Thymus (tissue), 11 donors: ENCODE data around the gene SFXN5. TPM values are rescaled to one million over a fixed set of nuclear protein-coding genes. Genes with fewer than 3 reads are reported as not detected.
A peak's percentile ranks its signal among the peaks of the same experiment; 100 is the strongest.

Experiments used
- DNase-seq, 9 donors: peaks; one replicate each; pipeline ENCODE4 v3.0.0-alpha.2; 2013; ENCODE audit warnings: low spot score in 9 of 9, low read depth in 6 of 9, missing footprints in 1 of 9
- H3K27ac ChIP-seq, 2 donors: one replicate each; pipeline ENCODE4 v1.5.1; 2013; ENCODE audit warnings: control low read depth in 1 of 2, low read depth in 1 of 2, low read length in 1 of 2, mild to moderate bottlenecking in 1 of 2, moderate library complexity in 1 of 2
- H3K27me3 ChIP-seq, 2 donors: one replicate each; pipeline ENCODE4 v1.5.1; 2013; ENCODE audit warnings: low read length in 1 of 2; ENCODE audit not compliant: control insufficient read depth in 2 of 2, insufficient read depth in 1 of 2
- H3K36me3 ChIP-seq, 2 donors: one replicate each; pipeline ENCODE4 v1.5.1; 2013; ENCODE audit warnings: low read length in 1 of 2, mild to moderate bottlenecking in 1 of 2, moderate library complexity in 1 of 2; ENCODE audit not compliant: control insufficient read depth in 2 of 2, insufficient read depth in 2 of 2
- H3K4me1 ChIP-seq, 2 donors: one replicate each; pipeline ENCODE4 v1.5.1; 2013; ENCODE audit warnings: low read length in 2 of 2; ENCODE audit not compliant: control insufficient read depth in 2 of 2, insufficient read depth in 2 of 2
- H3K4me3 ChIP-seq, 2 donors: one replicate each; pipeline ENCODE4 v1.5.1; 2013; ENCODE audit warnings: low read length in 2 of 2, control low read depth in 1 of 2, mild to moderate bottlenecking in 1 of 2
- H3K9me3 ChIP-seq, 2 donors: one replicate each; pipeline ENCODE4 v1.5.1; 2013; ENCODE audit warnings: low read length in 1 of 2, mild to moderate bottlenecking in 1 of 2; ENCODE audit not compliant: control insufficient read depth in 2 of 2, insufficient read depth in 1 of 2
- WGBS: extraction: QIAGEN DNeasy Blood & Tissue Kit; methylation state at CpG from one replicate; pipeline ENCODE4 v1.1.7; 2013; 5-methylcytosine and 5-hydroxymethylcytosine counted together
- polyA plus RNA-seq: library from polyadenylated mRNA; stranded (reverse); fragments of 200-250 nt; gene quantifications from one replicate; pipeline ENCODE4 v1.2.3, GENCODE V29; 2013
- total RNA-seq: library from RNA; stranded (reverse); fragments of 120-200 nt; gene quantifications from one replicate; pipeline ENCODE4 v1.2.4, GENCODE V29; 2013
- donor health status: healthy.

SFXN5 gene
- total and polyA plus RNA-seq, 2 donors, result 6.2 to 11.0 TPM

GRCh38 chr2:72954376-72955227 is 116.9 kb downstream of the SFXN5 start:
- H3K27ac ChIP-seq, result peak overlapping the region in 1 of 2 donors; percentile 15
- WGBS, result 71% methylated on average over 12 of the region's 12 CpGs
- peak in 2 of 9 donors; percentile 3 to 18 for DNase-seq

DNA sequence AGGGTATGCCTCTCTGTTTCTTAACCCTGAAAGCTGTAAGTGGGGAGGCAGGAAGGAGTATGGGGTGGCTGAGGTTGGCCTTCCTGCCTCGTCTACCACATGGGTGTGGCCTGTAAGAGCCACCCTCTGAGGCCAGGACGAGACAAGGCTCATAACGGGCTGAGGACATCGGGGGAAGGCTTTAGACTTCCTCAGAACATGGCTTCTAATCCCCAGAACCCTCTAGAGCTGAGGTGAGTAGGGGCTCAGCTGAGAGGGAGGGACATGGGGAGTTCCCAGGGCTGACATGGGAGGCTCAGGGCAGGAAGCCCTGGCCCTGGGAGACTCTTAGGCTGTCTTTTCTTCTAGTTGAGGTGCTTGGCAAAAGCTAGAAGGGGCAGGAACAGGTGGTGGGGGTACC is 117.5 kb downstream of the SFXN5 start:
- H3K27me3 ChIP-seq, result no peaks in the 10 kb centered on the region
- DNase-seq, result peak in 8 of 9 donors; percentile 9 to 71 (median 22)
- H3K27ac ChIP-seq, result peak overlapping the region in 1 of 2 donors; percentile 15
- H3K4me3 ChIP-seq, result peak overlapping the region in 1 of 2 donors; percentile 33
- H3K9me3 ChIP-seq, result no peaks in the 10 kb centered on the region
- peaks cover 0 to 39% of the 10 kb centered on the region in 2 donors for H3K4me1 ChIP-seq
- 43% methylated on average over 4 of the region's 4 CpGs for WGBS
- H3K36me3 ChIP-seq, result no peaks in the 10 kb centered on the region

More at GRCh38 chr2:72954376-72955227, 116.9 kb downstream of the SFXN5 start:
- Histone ChIP-seq H3K4me3 (peak overlapping the region in 1 of 2 donors; percentile 33), H3K27me3 (no peaks in the 10 kb centered on the region), H3K4me1 (peaks cover 0 to 39% of the 10 kb centered on the region in 2 donors), H3K36me3 (no peaks in the 10 kb centered on the region), H3K9me3 (no peaks in the 10 kb centered on the region)

DNA sequence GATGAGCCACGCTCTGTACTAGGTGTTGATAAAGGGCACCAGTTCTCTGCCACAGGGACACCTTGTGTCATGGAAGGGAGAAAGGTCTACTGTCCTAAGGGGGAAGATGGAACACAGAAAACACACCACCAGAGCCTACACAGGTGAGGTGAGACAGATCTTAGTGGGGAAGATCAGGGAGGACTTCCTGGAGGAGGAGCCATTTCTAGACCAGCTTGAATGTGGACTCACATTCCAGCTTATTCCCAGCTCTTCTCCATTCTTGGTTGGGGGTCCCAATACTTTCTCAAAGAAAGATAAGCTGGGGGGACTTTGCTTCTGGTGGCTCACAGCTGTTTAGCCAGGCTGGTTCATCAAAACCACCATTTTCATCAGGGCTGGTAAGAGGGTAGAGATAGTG is 118.0 kb downstream of the SFXN5 start:
- peak overlapping the region in 1 of 2 donors; percentile 15 for H3K27ac ChIP-seq
- no peaks in the 10 kb centered on the region for H3K36me3 ChIP-seq
- no peak overlapping the region for H3K4me3 ChIP-seq
- H3K9me3 ChIP-seq, result no peaks in the 10 kb centered on the region
- DNase-seq, result no peak
- H3K27me3 ChIP-seq, result no peaks in the 10 kb centered on the region
- WGBS, result 100% methylated on average over 1 of the region's 1 CpG
- H3K4me1 ChIP-seq, result peaks cover 0 to 39% of the 10 kb centered on the region in 2 donors

DNA sequence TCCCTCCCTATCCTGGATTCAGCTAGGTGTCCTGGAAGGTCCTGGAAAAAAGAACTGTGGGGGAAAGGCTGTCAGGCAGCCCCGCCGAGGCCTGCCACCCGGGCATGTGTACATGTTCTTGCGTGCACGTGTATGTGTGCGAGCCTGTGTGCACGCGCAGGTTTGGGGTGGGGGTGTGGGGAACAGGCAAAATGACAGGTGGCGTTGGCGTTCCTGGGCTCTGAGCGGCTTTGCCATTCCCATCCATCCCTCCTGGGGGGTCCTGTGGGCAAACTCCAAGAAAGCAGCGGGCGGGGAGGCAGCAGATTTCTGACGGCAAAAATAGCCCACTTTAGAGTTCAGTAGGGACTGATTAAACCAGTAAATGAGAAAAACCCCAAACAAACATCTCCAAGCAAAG is 118.6 kb downstream of the SFXN5 start:
- no peak overlapping the region for H3K27ac ChIP-seq
- no peaks in the 10 kb centered on the region for H3K36me3 ChIP-seq
- no peak overlapping the region for H3K4me3 ChIP-seq
- peaks cover 0 to 38% of the 10 kb centered on the region in 2 donors for H3K4me1 ChIP-seq
- no peaks in the 10 kb centered on the region for H3K27me3 ChIP-seq
- 97% methylated on average over 14 of the region's 14 CpGs for WGBS
- DNase-seq, result no peak
- no peaks in the 10 kb centered on the region for H3K9me3 ChIP-seq

GRCh38 chr2:72952110-72952823 is 119.2 kb downstream of the SFXN5 start:
- H3K36me3 ChIP-seq, result no peaks in the 10 kb centered on the region
- H3K27me3 ChIP-seq, result no peaks in the 10 kb centered on the region
- 96% methylated on average over 8 of the region's 8 CpGs for WGBS
- H3K4me1 ChIP-seq, result peaks cover 0 to 37% of the 10 kb centered on the region in 2 donors
- no peak overlapping the region for H3K27ac ChIP-seq
- DNase-seq, result no peak
- H3K4me3 ChIP-seq, result no peak overlapping the region
- no peaks in the 10 kb centered on the region for H3K9me3 ChIP-seq

DNA sequence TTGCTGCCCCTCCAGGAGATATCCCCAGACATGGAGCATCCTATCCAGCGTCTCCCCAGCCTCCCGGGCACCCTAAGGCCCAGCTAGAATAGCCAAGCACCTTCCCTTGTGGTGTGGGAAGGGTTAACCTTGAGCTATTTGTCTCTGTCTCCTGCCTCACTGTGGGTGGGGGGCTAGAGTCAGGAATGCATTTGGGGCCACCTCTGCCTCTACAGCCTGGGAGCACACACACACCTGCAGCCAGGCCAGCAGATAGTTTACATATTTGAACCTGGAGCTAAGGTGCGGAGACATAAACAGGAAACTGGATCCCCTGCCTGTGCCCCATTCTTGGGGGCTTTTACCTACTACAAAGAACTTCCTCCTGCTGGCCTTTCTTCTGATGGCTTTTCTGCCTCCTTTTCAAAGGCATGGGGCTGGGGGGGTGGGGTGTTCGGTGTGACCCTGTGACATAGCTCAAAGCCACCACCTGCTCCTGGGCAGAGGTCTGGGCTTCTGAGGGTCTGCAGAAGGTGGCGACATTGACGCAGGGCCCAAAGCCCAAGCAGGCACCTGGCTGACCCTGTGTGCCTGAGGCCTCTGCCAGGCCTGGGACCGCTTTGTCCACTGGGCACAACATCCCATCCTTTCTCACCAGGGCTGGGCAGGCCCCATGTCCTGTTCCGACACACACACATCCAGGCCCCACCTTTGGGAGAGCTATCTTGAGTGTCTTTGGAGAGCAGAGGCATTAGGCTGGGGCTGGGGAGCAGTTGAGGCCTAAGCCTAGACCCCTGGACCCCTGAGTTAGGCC is 120.0 kb downstream of the SFXN5 start:
- Histone ChIP-seq H3K27ac (peak overlapping the region in 1 of 2 donors; percentile 5), H3K27me3 (no peaks in the 10 kb centered on the region), H3K36me3 (no peaks in the 10 kb centered on the region), H3K4me3 (no peak overlapping the region), H3K4me1 (peaks cover 0 to 37% of the 10 kb centered on the region in 2 donors), H3K9me3 (no peaks in the 10 kb centered on the region)
- DNase-seq, result peak in 5 of 9 donors; percentile 6 to 56 (median 24)
- WGBS, result 82% methylated on average over 8 of the region's 8 CpGs

DNA sequence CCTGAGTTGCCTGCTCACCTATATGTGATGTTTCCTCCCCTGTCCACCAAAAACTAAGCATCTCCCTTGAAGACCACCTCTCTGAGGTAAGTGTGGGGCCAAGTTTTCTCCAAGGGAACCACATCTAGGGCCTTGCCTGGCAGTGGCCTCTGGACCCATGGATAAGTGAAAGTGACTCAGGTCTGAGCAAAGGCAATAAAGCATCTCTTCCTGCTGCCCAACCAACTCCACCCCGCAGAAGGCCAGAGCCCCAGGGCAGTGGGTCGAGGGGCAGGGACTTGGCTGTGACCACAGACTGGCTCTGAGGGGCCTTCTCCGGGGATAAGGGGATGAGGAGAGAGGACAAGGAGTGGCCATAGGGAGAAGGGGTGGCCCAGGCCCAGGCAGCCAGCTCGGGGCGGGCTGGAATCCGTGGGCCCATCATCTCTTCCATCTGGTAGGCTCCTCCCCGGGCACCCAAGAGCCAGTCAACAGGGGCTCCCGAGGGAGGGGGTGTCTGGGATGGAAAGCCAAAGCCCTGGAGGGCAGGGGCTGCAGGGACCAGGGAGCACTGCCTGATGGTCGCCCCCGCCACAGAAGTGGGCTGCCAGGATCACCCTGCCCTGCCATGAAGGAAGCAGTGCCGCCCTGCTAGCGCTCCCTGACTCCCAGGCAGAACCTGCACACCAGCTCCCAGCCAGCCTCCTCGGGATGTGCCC is 120.8 kb downstream of the SFXN5 start:
- Histone ChIP-seq H3K9me3 (no peaks in the 10 kb centered on the region), H3K4me1 (peaks cover 0 to 37% of the 10 kb centered on the region in 2 donors), H3K27me3 (no peaks in the 10 kb centered on the region), H3K36me3 (no peaks in the 10 kb centered on the region), H3K27ac (no peak overlapping the region), H3K4me3 (no peak overlapping the region)
- WGBS, result 96% methylated on average over 13 of the region's 13 CpGs
- DNase-seq, result no peak

- no peaks in the 10 kb centered on the region for H3K9me3 ChIP-seq
- no peak for DNase-seq
- no peaks in the 10 kb centered on the region for H3K27me3 ChIP-seq
- H3K4me3 ChIP-seq, result no peak overlapping the region
- H3K36me3 ChIP-seq, result no peaks in the 10 kb centered on the region
- 96% methylated on average over 4 of the region's 4 CpGs for WGBS
- no peak overlapping the region for H3K27ac ChIP-seq
- peaks cover 0 to 34% of the 10 kb centered on the region in 2 donors for H3K4me1 ChIP-seq
These were observed 121.9 kb downstream of the SFXN5 start for GRCh38 chr2:72949642-72950041.
